GM19372 (cell line): Measurements from ENCODE around the gene RAP1GDS1.
A peak's percentile ranks its signal among the peaks of the same experiment; 100 is the strongest.
"Not testable (repeated sequence)": the region's sequence is repeated elsewhere in the genome, so short reads cannot be mapped to it uniquely, and the experiment has no call there.

ENCODE experiments used
- ATAC-seq: cut with Tn5 transposase; IDR thresholded peaks from one replicate; pipeline ENCODE4 v1.9.1; 2021; ENCODE audit warnings: mild to moderate bottlenecking, low read depth, moderate library complexity; ENCODE audit not compliant: unreplicated experiment

The RAP1GDS1 gene

DNA sequence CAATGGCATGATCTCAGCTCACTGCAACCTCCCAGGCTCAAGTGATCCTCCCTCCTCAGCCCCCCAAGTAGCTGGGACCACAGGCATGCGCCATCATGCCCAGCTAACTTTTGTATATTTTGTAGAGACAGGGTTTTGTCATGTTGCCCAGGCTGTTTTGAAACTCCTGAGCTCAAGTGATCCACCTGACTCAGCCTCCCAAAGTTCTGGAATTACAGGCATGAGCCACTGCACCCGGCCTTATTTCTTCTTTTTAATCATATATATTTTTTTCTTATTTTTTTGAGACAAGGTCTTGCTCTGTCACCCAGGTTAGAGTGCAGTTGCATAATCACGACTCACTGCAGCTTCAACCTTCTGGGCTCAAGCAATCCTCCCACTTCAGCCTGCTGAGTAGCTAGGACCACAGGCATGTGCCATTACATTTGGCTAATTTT is 213.2 kb downstream of the RAP1GDS1 start:
- no peak for ATAC-seq

DNA sequence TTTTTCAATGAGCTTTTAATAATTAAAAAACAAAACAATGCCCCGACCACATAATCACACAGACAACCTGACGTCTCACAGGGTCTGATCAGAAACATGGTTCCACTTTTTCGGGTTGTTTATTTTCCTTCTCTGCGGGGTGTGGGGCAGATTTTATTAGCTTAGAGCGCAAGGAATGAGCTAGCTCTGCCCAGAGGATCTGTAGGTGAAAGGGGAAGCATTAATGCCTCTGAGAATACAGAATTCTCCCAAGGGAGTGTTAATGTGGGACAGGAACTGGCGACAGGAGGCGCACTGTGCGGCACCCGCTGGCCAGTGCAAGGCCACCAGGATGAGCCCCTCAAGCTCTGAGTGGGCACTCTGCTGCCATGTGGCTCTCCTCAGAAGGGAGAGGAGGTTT is 215.7 kb downstream of the RAP1GDS1 start:
- ATAC-seq = no peak

DNA sequence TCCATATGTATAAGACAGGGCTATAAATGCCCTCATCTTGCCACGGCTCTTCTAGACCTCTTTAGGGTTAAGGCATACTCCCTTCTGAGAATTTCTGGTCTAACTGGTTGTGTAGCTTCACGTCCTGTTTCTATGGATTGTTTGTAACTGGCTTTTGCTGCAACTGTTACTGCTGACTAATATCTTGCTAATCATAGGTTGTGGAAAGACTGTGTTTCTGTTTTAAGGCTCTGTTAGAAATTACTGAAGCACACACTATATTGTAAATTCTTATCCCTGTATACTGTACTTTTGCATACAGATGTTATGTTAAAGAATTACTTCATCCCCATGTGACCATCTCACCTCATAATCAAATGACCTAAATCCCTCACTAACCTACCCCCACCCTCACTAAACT is 218.4 kb downstream of the RAP1GDS1 start:
- ATAC-seq = not testable (repeated sequence)

DNA sequence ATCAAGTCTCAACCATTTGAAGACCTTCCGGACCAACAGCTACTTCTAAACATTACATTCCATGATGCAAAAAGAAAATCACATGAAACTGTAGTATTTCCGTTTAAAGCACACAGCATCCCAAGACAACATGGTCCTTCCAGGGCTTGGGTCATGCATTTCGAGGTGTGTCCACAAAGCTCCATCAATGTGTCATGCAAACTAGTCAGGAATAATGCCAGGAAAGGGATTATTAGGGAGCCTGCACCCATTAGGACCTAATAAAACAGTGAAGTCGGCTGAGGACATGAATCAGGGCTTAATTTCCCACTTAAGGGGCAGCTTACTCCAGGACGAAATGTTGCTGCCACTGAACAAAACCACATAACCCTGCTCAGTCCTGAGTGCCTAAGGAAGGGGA is 219.4 kb downstream of the RAP1GDS1 start:
- no peak for ATAC-seq

GRCh38 chr4:98481167-98481566 is 220.0 kb downstream of the RAP1GDS1 start:
- ATAC-seq = no peak

GRCh38 chr4:98482503-98482846 is 221.3 kb downstream of the RAP1GDS1 start:
- peak; percentile 21 for ATAC-seq

GRCh38 chr4:98482847-98483806 is 221.9 kb downstream of the RAP1GDS1 start:
- peak; percentile 85 for ATAC-seq

DNA sequence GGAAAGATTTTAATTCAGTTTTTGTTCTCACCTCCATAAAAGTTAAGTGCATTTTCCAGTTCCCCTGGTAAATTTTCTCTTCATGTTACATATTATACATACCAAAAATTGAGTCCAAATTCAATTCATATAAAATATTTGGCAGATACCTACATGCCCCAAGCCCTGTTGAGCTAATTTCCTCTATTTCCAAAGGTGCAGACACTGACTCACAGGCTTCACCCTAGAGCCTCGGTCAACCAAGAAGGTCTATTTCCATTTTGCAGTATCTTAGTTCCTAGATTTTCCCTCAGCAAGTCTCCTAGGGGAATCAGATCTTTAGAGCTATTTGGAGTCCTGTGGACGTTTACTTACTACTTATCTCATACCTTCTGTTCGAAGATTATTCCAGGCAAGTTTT is 222.8 kb downstream of the RAP1GDS1 start:
- no peak for ATAC-seq

DNA sequence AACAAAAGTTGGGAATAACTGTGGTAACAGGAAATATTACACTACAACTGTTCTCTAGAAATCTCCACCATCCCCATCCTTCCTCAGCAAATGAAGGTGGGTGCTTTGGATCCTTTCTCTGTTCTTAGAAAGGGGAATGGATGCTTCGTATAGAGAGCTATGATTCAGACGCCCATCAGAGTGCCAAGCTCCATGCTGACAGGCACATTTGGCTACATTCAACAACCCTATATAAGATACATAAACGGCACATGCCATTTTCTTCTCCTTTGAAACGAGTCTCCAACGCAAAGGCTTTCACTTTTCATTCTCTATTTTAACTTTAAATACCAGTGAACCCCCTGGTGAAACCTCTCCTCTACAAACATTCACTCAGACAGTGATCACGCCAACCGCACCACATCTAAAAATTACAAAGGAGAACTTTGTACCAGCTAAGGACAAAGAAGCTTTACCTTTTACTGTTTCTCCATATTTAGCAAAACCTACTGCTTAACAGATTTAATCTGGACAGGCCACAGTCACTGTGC is 224.7 kb downstream of the RAP1GDS1 start:
- no peak for ATAC-seq

DNA sequence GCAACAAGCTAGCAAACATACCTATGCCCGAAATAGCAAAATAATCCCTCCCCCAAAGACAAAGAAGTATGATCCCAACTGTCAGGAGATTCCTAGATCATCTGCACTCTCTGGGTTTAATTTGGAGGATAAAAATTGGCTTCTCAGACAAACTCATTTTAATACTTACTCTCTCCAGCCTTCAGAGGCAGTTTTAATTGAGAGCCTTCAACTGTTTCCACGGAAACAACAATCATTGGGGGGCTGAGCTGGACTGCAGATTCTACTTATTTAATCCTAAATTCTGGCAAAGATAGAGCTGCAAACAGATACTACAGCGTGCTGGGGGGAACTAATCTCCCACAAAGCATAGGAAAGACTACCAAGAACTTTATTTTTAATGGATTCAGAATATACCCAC is 229.1 kb downstream of the RAP1GDS1 start:
- ATAC-seq = no peak

DNA sequence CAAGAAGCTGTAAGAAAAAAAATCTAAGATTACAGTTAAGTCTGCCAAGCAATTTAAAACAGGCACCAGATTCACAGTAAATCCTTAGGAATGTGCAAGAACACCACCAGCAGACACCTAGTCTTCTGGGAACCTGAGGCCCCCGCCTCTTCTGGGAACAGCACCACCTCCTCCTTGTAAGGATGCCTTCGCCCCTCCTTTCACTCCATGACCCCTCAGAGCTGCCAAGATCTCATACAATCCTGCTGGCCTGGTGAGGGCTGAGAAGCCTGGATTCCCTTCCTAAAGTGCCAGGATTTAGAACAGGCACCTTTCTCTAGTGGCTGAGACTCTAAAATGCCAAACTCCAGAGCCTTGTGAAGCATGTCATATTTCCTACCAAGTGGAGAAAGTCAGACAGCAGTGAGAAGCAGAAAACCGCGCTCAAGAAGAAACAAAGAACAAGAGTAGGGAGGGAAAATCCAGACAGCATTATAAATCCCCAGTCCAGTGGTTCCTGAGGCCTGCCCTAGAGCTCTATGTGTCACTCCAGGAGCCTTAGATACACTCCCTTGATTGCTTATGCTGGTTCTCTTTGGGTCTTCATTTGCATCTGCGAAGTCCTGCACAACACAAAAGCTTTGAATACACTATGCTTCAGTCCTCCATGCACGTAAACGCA is 230.8 kb downstream of the RAP1GDS1 start:
- ATAC-seq = no peak

DNA sequence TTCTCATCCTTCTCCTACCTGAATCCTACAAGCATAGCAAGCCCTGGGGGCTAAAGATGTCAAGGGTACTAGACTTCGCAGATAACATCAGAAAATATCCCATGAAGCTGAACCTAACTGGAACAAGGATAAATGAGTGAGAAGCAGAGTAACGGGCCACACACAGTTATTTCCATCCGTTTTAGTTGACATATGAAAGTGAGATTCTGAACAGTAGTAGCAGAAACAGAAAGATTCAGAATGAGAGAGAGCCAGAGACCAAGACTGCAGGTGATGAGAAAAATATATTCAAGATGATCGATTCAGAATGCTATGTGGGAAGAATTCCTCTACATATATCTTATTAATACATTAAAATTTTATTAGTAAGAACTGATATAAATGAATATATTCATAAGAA is 232.1 kb downstream of the RAP1GDS1 start:
- peak; percentile 86 for ATAC-seq
